UCSD-AML1 (cell line): Measurements from ENCODE around the gene SERPINB10.

Experiments
- DNase-seq: peaks from one replicate; lab custom pipeline; 2025; ENCODE audit not compliant: unreplicated experiment; lab: John Stamatoyannopoulos, UW

Gene SERPINB10

DNA sequence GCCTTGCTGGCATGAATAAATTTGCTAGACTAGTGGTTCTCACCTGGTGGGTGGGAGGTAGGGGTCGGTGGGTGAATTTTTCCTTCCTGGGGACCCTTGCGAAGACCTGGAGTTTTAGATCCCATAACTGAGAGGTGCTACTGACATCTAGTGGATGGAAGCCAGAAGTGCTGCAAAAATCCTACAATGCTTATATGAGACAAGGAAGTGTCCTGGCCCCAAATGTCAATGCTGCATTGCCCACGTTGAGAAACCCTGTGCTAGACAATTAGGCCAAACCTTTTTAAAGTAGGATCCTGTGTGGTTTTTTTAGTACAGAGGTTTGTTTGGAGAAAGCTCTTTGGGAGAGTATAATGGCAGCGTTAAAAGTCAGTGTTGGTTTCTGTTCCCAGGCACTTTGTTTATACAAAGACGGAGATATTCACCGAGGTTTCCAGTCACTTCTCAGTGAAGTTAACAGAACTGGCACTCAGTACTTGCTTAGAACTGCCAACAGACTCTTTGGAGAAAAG is 71.7 kb downstream of the SERPINB10 start:
- DNase-seq, result no peak

- no peak for DNase-seq
These were observed 72.3 kb downstream of the SERPINB10 start for GRCh38 chr18:63980027-63980426.

DNA sequence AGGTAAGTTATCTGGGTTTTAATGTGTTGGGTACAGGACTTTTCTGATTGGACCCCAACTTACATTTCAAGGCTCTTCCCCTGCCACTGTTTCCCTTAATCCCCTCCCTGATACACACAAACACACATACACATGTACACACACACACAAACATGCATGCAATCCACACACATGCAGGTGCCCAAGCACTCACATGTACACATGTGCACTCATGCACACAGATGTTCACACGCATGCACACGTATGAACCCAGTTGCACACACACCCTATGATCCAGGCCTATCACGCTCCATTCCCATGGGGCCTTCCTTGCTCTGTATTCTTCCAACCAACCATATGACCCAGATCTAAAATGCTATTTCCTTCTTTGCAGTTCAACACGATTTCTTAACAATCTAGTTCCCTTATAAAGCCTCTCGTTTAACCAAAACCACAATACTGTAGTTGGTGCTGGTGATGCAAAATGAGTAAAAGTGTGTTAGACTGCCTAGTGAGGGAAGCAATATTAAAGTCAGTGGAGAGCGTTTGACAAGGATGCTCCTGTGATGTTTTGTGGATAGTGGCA is 73.2 kb downstream of the SERPINB10 start:
- DNase-seq, result no peak

- DNase-seq, result no peak
These were observed 74.0 kb downstream of the SERPINB10 start for GRCh38 chr18:63981719-63982118.

- DNase-seq, result no peak
These were observed 74.6 kb downstream of the SERPINB10 start for GRCh38 chr18:63982361-63982760.
